GM13977 (cell line): Measurements from ENCODE around the gene MLPH.

Experiments used
- DNase-seq: peaks from one replicate; pipeline ENCODE4 v3.0.0; 2012; ENCODE audit warnings: low spot score
- CTCF ChIP-seq: IDR thresholded peaks from 2 replicates; pipeline ENCODE4 v1.5.1; 2012; ENCODE audit warnings: mild to moderate bottlenecking, control low read depth; ENCODE audit not compliant: insufficient read depth; ENCODE audit errors: extremely low read depth, missing control alignments
- in situ Hi-C: fragments of 300-500 bp; cut with MboI; formaldehyde crosslinking; loops from one replicate; pipeline ENCODE4 v1.12.0; 2022; ENCODE audit warnings: low sequenced_read_pairs, low pct_unique_long_range_greater_than_20kb, mixed read lengths, inconsistent platforms; ENCODE audit not compliant: unreplicated experiment

Gene MLPH

GRCh38 chr2:237551071-237551574 is 64.1 kb downstream of the MLPH start:
- DNase-seq, result no peak
- no peak for TF ChIP-seq CTCF
- in situ Hi-C loops, result no loop called here

GRCh38 chr2:237552908-237553307 is 65.9 kb downstream of the MLPH start:
- in situ Hi-C loops, result no loop called here
- no peak for TF ChIP-seq CTCF
- DNase-seq, result no peak

GRCh38 chr2:237553948-237554347 is 66.9 kb downstream of the MLPH start:
- in situ Hi-C loops, result no loop called here

GRCh38 chr2:237555560-237555959 is 68.5 kb downstream of the MLPH start:
- in situ Hi-C loops, result no loop called here
- no peak for TF ChIP-seq CTCF
- DNase-seq, result no peak

More at GRCh38 chr2:237553948-237554347, 66.9 kb downstream of the MLPH start:
- DNase-seq, result no peak
- TF ChIP-seq CTCF, result no peak

GRCh38 chr2:237556773-237557632 is 70.0 kb downstream of the MLPH start:
- TF ChIP-seq CTCF, result no peak
- in situ Hi-C loops, result no loop called here
- peak; percentile 79 for DNase-seq

- in situ Hi-C loops, result no loop called here
- no peak for DNase-seq
- no peak for TF ChIP-seq CTCF
Measured at GRCh38 chr2:237557633-237558015, 70.6 kb downstream of the MLPH start.
